ENCODE data around the gene NANS.
"Not testable (repeated sequence)": the region's sequence is repeated elsewhere in the genome, so short reads cannot be mapped to it uniquely, and the experiment has no call there.

Gene NANS

GRCh38 chr9:98080780-98081179, 24.2 kb downstream of the NANS start:
- no peak for DNase-seq

GRCh38 chr9:98081477-98082219, 25.1 kb downstream of the NANS start:
- no peak for DNase-seq

GRCh38 chr9:98083061-98083501, 26.5 kb downstream of the NANS start:
- DNase-seq, result no peak

GRCh38 chr9:98083566-98084183, 27.1 kb downstream of the NANS start:
- no peak for DNase-seq

GRCh38 chr9:98084396-98084795, 27.9 kb downstream of the NANS start:
- DNase-seq, result no peak

- DNase-seq, result no peak
Observed at GRCh38 chr9:98085058-98085457, 28.5 kb downstream of the NANS start.

- peak; percentile 40 for DNase-seq
Observed at GRCh38 chr9:98085944-98086343, 29.4 kb downstream of the NANS start.

GRCh38 chr9:98086461-98086860, 29.9 kb downstream of the NANS start:
- DNase-seq, result no peak

- no peak for DNase-seq
Observed at GRCh38 chr9:98087420-98088354, 31.2 kb downstream of the NANS start.

GRCh38 chr9:98090674-98091073, 34.1 kb downstream of the NANS start:
- not testable (repeated sequence) for DNase-seq

- DNase-seq, result no peak
Observed at GRCh38 chr9:98091735-98092612, 35.4 kb downstream of the NANS start.

GRCh38 chr9:98092613-98092931, 36.0 kb downstream of the NANS start:
- DNase-seq, result no peak

GRCh38 chr9:98094316-98094715, 37.8 kb downstream of the NANS start:
- DNase-seq, result no peak

GRCh38 chr9:98094851-98095250, 38.3 kb downstream of the NANS start:
- no peak for DNase-seq

GRCh38 chr9:98095401-98095800, 38.9 kb downstream of the NANS start:
- no peak for DNase-seq

- DNase-seq, result no peak
Observed at GRCh38 chr9:98096091-98096490, 39.6 kb downstream of the NANS start.

GRCh38 chr9:98097836-98098235, 41.3 kb downstream of the NANS start:
- peak; percentile 21 for DNase-seq

GRCh38 chr9:98099346-98099745, 42.8 kb downstream of the NANS start:
- DNase-seq, result no peak

- peak; percentile 88 for DNase-seq
Observed at GRCh38 chr9:98099898-98100297, 43.4 kb downstream of the NANS start.

- DNase-seq, result no peak
Observed at GRCh38 chr9:98100456-98100855, 43.9 kb downstream of the NANS start.

- no peak for DNase-seq
Observed at GRCh38 chr9:98101416-98101815, 44.9 kb downstream of the NANS start.

GRCh38 chr9:98101868-98102273, 45.3 kb downstream of the NANS start:
- peak; percentile 83 for DNase-seq

- DNase-seq, result no peak
Observed at GRCh38 chr9:98104445-98104881, 47.9 kb downstream of the NANS start.
